Motor neuron (in vitro differentiated cells): ENCODE results near the gene ZKSCAN5. TPM values are rescaled to one million over a fixed set of nuclear protein-coding genes. Genes with fewer than 3 reads are reported as not detected.
"Not testable (repeated sequence)": the region's sequence is repeated elsewhere in the genome, so short reads cannot be mapped to it uniquely, and the experiment has no call there.

Source experiments
- ATAC-seq, 8 experiments: fragments of 200-7000 bp; cut with Tn5 transposase; replicated peaks in 6 of 8; 2 replicates each; pipeline ENCODE4 v1.8.0; 2021; ENCODE audit warnings: mild to moderate bottlenecking in 8 of 8, moderate library complexity in 8 of 8
- H3K27ac ChIP-seq, 2 donors: fragments of 250-450 bp; sonication (Bioruptor Pico); 2 replicates each; pipeline ENCODE4 v1.9.0; 2021; ENCODE audit warnings: antibody characterized with exemption in 2 of 2, mild to moderate bottlenecking in 2 of 2, moderate library complexity in 1 of 2
- H3K4me1 ChIP-seq, 2 donors: fragments of 250-450 bp; sonication (Bioruptor Pico); replicated peaks in 1 of 2; 2 replicates each; pipeline ENCODE4 v1.6.1; 2021; ENCODE audit warnings: antibody characterized with exemption in 2 of 2, mild to moderate bottlenecking in 2 of 2, moderate library complexity in 1 of 2
- H3K4me3 ChIP-seq, 5 donors: fragments of 250-450 bp; sonication (Bioruptor Pico); 2 replicates each; pipeline ENCODE4 v1.9.0; 2021; ENCODE audit warnings: antibody characterized with exemption in 5 of 5, mild to moderate bottlenecking in 5 of 5, moderate library complexity in 4 of 5
- WGBS, 10 experiments: fragments of 450-650 bp; shearing (Covaris generic); methylation state at CpG; one replicate each; pipeline ENCODE4 v1.0.0; 2022; 5-methylcytosine and 5-hydroxymethylcytosine counted together
- in situ Hi-C, 9 experiments: fragments of 400-800 bp; cut with MboI; loops; one replicate each; pipeline ENCODE4 v1.15.0; 2021; ENCODE audit warnings: low sequenced_read_pairs in 9 of 9, low pct_unique_long_range_greater_than_20kb in 2 of 9; ENCODE audit not compliant: unreplicated experiment in 9 of 9
- total RNA-seq, 8 experiments: library from RNA; unstranded; fragments of 300-600 nt; gene quantifications; 2 replicates each; pipeline versions ENCODE4 v1.2.3 to v1.2.4, GENCODE V29; 2022

ZKSCAN5 gene
- total RNA-seq, 8 experiments from 2014 or later, result 9.0 to 19.7 (median 17.1) TPM

DNA sequence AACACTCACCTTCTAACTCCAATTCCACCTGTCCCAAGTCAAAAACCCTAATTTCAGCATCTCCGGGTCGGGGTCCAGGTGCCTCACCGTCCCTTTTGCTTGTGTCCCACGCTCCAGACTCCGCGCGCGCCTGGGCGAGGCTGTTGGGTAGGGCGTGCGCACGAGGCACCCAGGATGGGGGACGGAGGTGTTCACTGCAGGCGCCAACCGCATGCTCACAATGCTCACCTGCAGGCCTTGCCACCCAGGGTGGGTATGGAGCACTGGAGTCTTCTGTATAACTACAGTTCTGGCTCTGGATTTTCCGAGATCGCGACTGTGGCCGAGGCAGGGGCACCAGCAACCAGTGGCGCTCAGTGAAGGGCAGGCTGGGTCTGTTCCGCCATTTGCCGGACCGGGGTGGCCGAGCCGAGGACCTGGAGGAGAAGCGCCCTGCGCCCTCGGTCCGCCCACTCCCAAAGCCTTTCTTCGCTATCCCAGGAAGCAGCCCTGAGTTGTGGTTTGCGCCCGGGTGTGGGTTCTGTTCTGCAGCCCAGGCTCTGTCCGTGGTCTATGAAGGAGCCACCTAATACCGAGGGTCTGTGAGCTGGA lies 38.7 kb downstream of the ZKSCAN5 start:
- WGBS, 10 experiments, result 90 to 100% (median 98%) methylated on average over 2 to 12 of the region's 34 CpGs; no CpG with 5 or more reads in 4 of the 10 experiments
- ATAC-seq, result peak in 1 of 8 experiments; percentile 21
- H3K27ac ChIP-seq, result no peak overlapping the region
- no peak overlapping the region for H3K4me3 ChIP-seq
- in situ Hi-C loops, result no loop called here
- H3K4me1 ChIP-seq, result no peaks in the 10 kb centered on the region

DNA sequence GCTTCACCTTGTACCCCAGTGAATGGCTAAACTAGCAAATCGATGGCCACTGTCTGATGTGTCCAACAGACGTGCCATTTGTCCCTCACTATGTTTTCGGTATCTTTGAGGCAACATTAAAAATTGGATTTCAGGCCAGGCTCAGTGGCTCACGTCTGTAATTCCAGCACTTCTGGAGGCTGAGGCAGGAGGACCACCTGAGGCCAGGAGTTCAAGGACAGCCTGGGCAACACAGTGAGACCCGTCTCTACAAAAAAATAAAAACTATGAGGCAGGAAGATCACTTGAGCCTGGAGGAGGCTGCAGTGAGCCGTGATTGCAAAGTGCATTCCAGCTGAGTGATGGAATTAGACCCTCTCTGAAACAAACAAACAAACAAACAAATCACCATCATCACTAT lies 39.5 kb downstream of the ZKSCAN5 start:
- H3K4me1 ChIP-seq, result no peaks in the 10 kb centered on the region
- no peak for ATAC-seq
- in situ Hi-C loops, result no loop called here
- H3K27ac ChIP-seq, result no peak overlapping the region
- no peak overlapping the region for H3K4me3 ChIP-seq
- 86 to 100% (median 96%) methylated on average over 1 to 5 of the region's 6 CpGs; no CpG with 5 or more reads in 3 of the 10 experiments for WGBS, 10 experiments

DNA sequence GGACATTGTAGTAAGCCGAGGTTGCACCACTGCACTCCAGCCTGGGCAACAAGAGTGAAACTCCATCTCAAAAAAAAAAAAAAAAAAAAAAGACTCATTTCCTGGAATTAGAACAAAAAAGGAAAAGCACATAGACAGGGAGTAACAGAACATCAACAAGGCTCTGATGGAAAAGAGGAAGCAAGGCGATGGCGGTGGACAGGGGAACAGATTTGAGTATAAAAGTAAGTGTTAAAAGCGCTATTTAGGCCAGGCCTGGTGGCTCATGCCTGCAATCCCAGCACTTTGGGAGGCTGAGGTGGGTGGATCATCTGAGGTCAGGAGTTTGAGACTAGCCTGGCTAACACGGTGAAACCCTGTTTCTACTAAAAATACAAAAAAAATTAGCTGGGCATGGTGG lies 40.8 kb downstream of the ZKSCAN5 start:
- in situ Hi-C loops, H3K4me3 ChIP-seq, H3K4me1 ChIP-seq, H3K27ac ChIP-seq, ATAC-seq: not testable (repeated sequence)
- WGBS, 10 experiments, result 83 to 100% (median 97%) methylated on average over 1 to 4 of the region's 5 CpGs

DNA sequence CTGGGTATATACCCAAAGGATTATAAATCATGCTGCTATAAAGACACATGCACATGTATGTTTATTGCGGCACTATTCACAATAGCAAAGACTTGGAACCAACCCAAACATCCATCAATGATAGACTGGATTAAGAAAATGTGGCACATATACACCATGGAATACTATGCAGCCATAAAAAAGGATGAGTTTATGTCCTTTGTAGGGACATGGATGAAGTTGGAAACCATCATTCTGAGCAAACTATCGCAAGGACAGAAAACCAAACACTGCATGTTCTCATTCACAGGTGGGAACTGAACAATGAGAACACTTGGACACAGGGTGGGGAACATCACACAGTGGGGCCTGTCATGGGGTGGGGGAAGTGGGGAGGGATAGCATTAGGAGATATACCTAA lies 45.1 kb downstream of the ZKSCAN5 start:
- in situ Hi-C loops, ATAC-seq, H3K4me3 ChIP-seq, H3K27ac ChIP-seq: not testable (repeated sequence)
- peaks cover 5 to 11% of the 10 kb centered on the region in 2 donors for H3K4me1 ChIP-seq
- WGBS, 10 experiments, result no CpG with 5 or more reads among the region's 2 CpGs

DNA sequence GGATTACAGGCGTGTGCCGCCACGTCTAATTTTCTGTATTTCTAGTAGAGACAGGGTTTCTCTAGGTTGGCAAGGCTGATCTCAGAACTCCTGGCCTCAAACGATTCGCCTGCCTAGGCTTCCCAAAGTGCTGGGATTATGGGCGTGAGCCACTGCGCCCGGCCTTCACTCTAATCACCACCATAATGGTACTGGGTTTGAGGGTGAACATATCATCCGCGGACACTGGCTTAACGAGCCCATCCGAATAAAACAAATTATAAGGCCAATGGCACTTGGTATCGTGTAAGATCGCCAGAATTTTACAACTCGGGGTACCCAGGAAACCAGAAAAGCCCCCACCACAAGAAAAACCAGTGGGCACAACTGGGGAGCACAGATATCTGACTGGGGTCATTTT lies 46.9 kb downstream of the ZKSCAN5 start:
- Histone ChIP-seq H3K27ac (peak overlapping the region; percentile 78 to 88), H3K4me1 (peaks cover 5 to 11% of the 10 kb centered on the region in 2 donors), H3K4me3 (peak overlapping the region; percentile 73 to 98 (median 94))
- in situ Hi-C loops, result no loop called here
- peak in 3 of 8 experiments; percentile 14 to 22 (median 20) for ATAC-seq
- 0 to 25% (median 13%) methylated on average over 1 to 15 of the region's 15 CpGs; no CpG with 5 or more reads in 6 of the 10 experiments for WGBS, 10 experiments

DNA sequence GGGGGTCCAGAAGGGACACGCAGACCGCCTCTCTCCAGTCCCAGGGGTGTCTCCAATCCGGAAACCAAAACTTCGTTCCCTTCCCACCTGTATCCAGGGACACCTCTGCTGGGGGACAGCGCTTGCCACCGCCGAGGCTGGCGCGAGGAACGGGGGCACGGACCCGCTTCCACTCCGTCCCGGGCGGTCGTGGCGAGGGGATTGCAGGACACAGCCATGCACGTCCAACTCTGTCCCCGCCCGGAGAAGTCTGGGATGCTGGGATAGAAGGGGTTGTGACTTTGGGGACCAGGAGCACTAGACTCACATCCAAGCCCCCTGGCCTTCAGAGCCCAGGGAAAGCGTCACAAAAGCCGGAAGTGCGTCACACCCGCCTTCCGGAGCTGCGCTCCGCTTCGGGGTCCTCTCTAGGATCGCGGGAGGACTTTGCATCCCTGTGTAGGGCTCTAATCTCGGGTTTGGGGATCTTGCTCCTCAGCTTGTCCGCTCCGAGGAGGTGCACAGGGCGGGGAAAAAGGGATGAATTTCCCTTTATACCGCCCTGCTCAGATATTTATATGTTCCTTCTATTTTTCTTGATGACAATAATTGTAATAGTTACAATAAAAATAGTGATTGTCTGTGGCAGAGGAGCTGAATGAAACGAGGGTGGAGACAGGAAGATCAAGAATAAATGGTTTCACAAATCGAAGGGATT lies 47.5 kb downstream of the ZKSCAN5 start, which contains the start of gene FAM200A:
Gene FAM200A, minus strand, starts transcription at position 348 of the 697 bp plus-strand sequence. CDS start 3,707 bp downstream, outside the sequence.
- H3K4me1 ChIP-seq, result peaks cover 6 to 14% of the 10 kb centered on the region in 2 donors
- WGBS, 10 experiments, result 0 to 20% (median 0%) methylated on average over 1 to 10 of the region's 37 CpGs
- peak within 1 kb of the TSS; percentile 73 to 98 (median 94) for H3K4me3 ChIP-seq
- peak; percentile 99 to 100 (median 100) for ATAC-seq
- in situ Hi-C loops, result no loop called here
- peak within 1 kb of the TSS; percentile 78 to 88 for H3K27ac ChIP-seq

DNA sequence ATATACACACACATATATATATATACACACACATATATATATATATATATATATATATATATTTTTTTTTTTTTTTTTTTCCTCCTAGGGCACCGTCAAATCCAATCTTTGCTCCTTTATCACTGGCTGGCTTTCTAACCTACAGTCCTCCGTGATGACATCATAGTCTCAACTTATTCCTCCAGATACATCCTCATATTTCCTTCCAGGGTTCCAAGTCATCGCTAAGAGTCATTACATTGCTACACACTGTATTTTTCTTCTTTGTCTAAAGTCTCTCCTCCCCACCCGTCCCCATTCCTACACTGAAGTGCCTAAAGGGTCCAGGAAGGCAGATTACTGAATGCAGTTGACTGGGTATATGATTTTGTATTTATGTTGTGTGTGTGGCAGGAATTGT lies 48.6 kb downstream of the ZKSCAN5 start:
- Histone ChIP-seq H3K27ac (no peak overlapping the region), H3K4me1 (peaks cover 11 to 19% of the 10 kb centered on the region in 2 donors), H3K4me3 (no peak overlapping the region)
- no peak for ATAC-seq
- 80 to 100% (median 100%) methylated on average over 1 to 3 of the region's 4 CpGs; no CpG with 5 or more reads in 4 of the 10 experiments for WGBS, 10 experiments
- in situ Hi-C loops, result no loop called here

DNA sequence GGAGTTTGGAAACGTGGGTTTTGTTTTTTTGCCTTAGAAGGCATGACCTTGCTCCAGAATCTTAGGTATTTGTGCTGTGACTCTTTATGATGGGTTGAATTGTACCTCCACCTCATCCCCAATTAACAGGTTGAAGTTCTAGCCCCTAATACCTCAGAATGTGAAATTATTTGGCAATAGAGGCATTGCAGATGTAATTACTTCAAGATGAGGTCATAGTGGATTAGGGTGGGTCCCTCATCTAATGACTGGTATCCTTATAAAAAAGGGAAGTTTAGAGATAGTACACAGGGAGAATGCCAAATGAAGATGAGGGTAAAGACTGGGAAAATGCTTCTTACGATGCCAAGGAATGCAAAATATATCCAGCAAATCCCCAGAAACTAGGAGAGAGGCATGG lies 50.5 kb downstream of the ZKSCAN5 start:
- WGBS, 10 experiments, result 60 to 100% (median 100%) methylated on average over 1 to 2 of the region's 2 CpGs; no CpG with 5 or more reads in 3 of the 10 experiments
- Histone ChIP-seq H3K4me1 (peaks cover 14 to 25% of the 10 kb centered on the region in 2 donors), H3K4me3 (no peak overlapping the region), H3K27ac (no peak overlapping the region)
- in situ Hi-C loops, result no loop called here
- no peak for ATAC-seq

DNA sequence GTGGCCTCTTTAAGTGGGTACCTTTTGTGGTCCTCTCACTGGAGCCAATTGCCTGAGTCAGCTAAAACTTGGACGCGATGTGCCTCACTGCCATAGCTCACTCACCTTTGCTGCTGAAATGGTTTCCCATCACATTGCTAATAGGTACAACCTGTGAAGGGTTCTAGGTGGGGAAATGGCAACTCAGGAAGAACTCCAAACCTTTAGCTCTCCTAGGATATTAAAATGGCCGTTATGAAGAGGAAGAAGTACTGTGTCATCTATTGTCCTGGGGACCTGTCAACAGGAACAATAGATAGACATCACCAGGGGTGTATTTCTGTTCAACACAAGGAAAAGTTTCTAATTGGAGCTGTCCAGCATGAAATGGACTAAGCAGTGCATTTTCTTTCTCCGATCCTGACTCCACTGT lies 52.7 kb downstream of the ZKSCAN5 start:
- H3K4me1 ChIP-seq, result peaks cover 11 to 20% of the 10 kb centered on the region in 2 donors
- in situ Hi-C loops, result no loop called here
- 25 to 94% (median 64%) methylated on average over 1 to 4 of the region's 4 CpGs; no CpG with 5 or more reads in 1 of the 10 experiments for WGBS, 10 experiments
- peak overlapping the region in 1 of 2 donors; percentile 98 for H3K27ac ChIP-seq
- no peak for ATAC-seq
- peak overlapping the region; percentile 87 to 94 (median 94) for H3K4me3 ChIP-seq

DNA sequence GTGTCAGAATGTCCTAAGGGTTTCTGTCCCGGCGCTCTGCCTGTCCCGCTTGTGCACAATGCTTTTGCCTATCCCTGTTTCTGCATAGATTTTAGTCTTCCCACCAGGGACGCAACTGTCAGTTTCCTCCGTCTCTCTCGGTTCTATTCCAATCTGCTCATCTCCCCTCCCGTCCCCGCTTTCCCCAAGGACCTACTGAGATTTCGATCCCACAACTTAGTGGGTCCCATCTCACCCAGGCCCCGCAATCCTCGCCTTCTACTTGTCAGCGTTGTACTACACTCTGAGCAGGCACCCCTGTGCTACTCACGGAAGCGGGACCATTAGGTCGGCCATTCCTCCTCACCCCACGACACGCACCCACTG lies 53.5 kb downstream of the ZKSCAN5 start:
- peak in 3 of 8 experiments; percentile 5 to 61 (median 5) for ATAC-seq
- WGBS, 10 experiments, result 0 to 11% (median 7%) methylated on average over 2 to 13 of the region's 17 CpGs; no CpG with 5 or more reads in 4 of the 10 experiments
- Histone ChIP-seq H3K27ac (peak overlapping the region; percentile 98), H3K4me3 (peak overlapping the region; percentile 87 to 94 (median 94)), H3K4me1 (peaks cover 11 to 16% of the 10 kb centered on the region in 2 donors)
- in situ Hi-C loops, result no loop called here

DNA sequence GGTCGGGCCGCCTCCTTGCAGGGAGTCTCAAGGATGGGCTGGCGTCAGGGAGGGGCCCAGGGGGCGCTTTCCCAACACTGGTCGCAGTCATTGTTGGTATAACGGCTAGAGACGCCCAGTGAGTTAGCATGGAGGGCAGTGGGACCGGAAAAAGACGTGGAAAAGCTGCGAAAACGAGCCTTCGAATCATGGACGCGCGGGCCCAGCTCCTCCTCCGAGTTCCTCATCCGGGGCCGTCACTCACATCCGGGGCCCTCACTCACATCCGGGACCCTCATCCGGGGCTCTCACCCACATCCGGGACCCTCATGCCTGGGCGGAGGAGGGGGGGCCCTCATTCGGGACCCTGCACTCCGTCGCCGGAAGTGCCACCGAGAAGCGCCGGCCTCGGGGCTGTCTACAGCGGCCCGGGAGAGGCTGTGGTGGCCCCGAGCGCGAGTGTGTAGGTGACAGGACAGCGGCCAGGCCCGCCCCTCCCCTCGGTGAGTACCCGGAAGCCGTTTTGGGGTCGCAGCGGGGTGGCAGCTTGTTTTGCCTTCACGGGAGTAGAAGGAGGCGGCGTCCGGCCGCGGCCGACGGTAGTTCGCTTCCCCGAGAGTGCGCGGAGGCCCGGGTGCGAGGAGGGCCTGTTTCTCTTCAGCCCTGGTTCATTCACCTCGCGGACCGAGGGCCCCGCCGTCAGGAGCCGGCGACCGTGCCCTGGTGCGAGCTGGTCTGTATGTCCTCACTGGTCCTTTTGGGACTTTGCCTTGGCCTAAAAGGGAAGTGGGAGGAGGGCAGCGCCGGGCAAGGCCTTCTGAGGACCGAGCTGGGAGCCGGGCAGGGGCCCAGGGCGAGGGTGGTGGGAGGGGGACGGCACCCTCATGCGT lies 54.1 kb downstream of the ZKSCAN5 start, which contains the start of gene ZNF655:
Gene ZNF655, plus strand, starts transcription at position 337 of the 869 bp plus-strand sequence. CDS start 1,918 bp downstream, outside the sequence.
- peaks cover 11 to 16% of the 10 kb centered on the region in 2 donors for H3K4me1 ChIP-seq
- in situ Hi-C loops, result no loop called here
- 0% methylated on average over 2 to 6 of the region's 73 CpGs; no CpG with 5 or more reads in 7 of the 10 experiments for WGBS, 10 experiments
- H3K4me3 ChIP-seq, result peak within 1 kb of the TSS; percentile 87 to 94 (median 94)
- peak; percentile 56 to 97 (median 94) for ATAC-seq
- peak within 1 kb of the TSS; percentile 98 for H3K27ac ChIP-seq

DNA sequence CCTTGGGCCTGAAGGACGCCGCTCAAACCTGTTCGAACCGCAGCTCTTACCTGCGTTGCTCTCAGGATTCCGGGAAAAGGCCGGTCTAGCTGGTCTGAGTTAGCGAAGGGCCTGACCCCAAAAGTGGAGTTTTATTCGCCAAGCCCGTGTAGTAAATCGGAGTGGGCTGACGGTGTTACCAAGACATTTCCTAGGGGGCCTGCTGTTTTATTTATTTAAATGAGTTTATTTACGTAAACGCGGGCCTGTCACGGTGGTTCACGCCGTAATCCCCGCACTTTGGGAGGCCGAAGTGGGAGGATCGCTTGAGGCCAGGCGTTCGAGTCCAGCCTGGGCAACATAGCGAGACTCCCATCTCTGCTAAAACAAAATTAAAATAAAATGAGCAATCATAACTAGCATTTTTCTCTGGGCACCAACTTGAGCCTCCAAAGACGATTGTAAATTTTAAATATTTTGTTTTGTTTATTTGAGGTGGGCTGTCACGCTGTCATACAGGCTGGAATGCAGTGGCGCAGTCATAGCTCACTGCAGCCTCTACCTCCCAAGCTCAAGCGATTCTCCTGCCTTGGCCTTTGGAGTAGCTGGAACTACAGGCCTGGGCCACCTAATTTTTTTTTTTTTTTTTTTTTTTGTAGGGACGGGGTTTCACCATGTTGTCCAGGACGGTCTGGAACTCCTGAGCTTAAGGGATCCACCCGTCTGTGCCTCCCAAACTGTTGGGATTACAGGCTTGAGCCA lies 54.9 kb downstream of the ZKSCAN5 start:
- 0 to 70% (median 20%) methylated on average over 1 to 23 of the region's 31 CpGs; no CpG with 5 or more reads in 1 of the 10 experiments for WGBS, 10 experiments
- peak overlapping the region; percentile 98 for H3K27ac ChIP-seq
- ATAC-seq, result no peak
- H3K4me1 ChIP-seq, result peaks cover 11 to 16% of the 10 kb centered on the region in 2 donors
- peak overlapping the region; percentile 87 to 94 (median 94) for H3K4me3 ChIP-seq
- in situ Hi-C loops, result no loop called here
